Germinal center (tissue), 1 donor: ENCODE measurements around the gene HIPK3.
"Not testable (repeated sequence)": the region's sequence is repeated elsewhere in the genome, so short reads cannot be mapped to it uniquely, and the experiment has no call there.

Source experiments
- DNase-seq: peaks from one replicate; pipeline ENCODE4 v3.0.0; 2012; ENCODE audit warnings: mixed read lengths, low spot score

The HIPK3 gene

GRCh38 chr11:33306821-33307220 is 49.6 kb downstream of the HIPK3 start:
- DNase-seq, result not testable (repeated sequence)

GRCh38 chr11:33307984-33308383 is 50.8 kb downstream of the HIPK3 start:
- DNase-seq, result no peak

DNA sequence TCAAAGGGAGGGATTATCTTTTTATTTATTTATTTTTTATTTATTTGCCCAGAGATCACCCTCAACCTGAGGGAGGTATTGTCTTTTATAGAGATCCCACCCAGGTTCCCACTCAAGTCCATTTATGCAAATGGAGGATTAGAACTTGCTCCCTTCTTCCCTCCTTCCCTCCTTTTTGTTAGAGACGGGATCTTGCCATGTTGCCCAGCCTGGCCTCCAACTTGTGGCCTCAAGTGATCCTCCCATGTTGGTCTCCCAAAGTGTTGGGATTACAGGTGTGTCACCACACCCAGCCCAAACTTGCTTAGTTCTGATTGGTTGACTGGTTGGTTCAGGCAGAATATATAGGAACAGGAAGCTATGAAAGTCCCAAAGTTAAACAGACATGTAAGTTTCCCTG is 51.9 kb downstream of the HIPK3 start:
- no peak for DNase-seq

GRCh38 chr11:33310720-33311500 is 53.7 kb downstream of the HIPK3 start:
- DNase-seq, result no peak

- DNase-seq, result no peak
These were observed 54.5 kb downstream of the HIPK3 start for GRCh38 chr11:33311680-33312079.

DNA sequence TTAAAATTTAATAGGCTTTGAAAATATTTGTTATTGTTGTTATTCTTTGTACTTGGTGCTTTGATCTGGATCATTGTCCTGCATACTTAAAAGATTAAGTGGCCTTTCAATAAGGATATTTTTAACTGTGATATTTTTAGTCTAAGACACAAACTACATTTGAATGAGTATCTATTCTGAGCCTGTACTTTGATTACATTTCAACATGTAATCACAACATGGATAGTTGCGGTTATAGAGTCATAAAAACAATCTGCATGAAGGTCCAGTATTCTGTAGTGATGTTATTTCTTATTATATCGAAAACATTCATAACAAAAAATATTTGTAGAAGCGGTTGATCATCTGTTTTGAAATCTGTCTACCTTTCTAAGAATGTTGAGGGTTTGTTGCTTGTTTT is 58.6 kb downstream of the HIPK3 start:
- no peak for DNase-seq

GRCh38 chr11:33317662-33318061 is 60.5 kb downstream of the HIPK3 start:
- no peak for DNase-seq

- no peak for DNase-seq
These were observed 63.0 kb downstream of the HIPK3 start for GRCh38 chr11:33320016-33320813.

- no peak for DNase-seq
These were observed 63.7 kb downstream of the HIPK3 start for GRCh38 chr11:33320814-33321330.

DNA sequence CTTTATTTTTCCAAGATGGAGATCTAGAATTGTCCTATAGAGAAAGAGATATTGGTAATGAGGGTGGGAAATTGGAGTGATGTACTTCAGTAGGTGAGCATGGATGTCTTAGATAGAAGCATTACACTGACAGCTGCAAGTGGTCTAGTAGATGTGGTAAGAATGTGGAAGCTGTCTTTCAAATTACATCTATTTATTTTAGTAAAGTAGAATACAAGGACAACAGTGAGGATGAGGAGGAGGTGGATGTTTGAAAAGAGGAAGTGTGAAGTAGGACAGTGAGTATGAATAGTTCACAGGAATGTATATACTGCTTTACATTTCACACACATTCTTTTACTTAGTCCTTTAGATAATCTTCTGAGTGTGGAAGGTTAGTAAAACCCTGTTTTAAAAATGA is 64.2 kb downstream of the HIPK3 start:
- no peak for DNase-seq

- no peak for DNase-seq
These were observed 66.2 kb downstream of the HIPK3 start for GRCh38 chr11:33323421-33323820.

GRCh38 chr11:33324302-33324985 is 67.3 kb downstream of the HIPK3 start:
- DNase-seq, result no peak

GRCh38 chr11:33325451-33325850 is 68.3 kb downstream of the HIPK3 start:
- DNase-seq, result no peak

DNA sequence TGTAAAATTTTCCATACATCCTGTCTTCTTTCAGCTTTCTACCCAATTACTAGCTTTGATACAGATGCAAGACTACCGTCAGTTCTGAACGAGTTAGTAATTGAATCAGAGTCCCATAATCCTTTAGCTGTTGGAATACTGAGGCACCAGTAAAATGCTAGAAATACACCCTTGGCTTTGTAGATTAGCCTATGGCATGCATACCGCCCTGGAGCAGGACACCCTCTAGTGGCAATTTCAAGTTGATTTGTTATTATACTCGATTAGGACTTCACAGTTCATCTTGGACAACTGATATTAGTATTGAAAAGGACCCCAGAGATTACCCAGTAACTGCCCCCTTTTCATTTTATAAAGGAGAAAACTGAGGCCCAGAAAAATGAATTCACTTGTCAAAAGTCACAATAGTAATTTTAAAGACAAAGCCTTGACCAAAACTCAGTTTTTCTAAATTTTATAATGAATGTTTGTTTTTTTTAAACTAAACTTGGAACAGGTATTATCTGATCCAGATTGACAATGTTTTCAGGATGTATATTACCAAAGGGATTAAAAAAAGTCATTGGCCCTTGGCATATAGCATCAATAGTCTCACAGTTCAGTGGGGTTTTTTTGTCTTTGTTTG is 72.6 kb downstream of the HIPK3 start:
- peak; percentile 31 for DNase-seq

DNA sequence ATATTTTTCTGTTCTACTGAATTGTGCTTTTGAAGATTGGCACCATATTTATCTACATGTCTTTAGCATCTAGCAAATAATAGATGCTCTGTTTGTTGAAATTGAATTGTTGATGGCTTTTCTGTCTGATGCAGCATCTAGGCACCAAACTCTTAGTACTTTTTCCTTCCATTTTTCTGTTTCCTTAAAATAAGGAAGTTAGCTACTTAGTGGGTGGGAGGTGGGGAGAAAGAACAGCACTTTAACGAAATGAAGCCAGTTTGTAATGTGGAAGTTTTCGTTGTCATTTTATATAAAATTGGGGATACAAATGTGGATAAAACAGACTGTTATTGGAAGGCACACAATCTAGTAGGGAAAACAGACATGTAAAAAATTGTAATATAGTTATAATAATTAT is 76.6 kb downstream of the HIPK3 start:
- no peak for DNase-seq

GRCh38 chr11:33334627-33335026 is 77.4 kb downstream of the HIPK3 start:
- DNase-seq, result no peak

DNA sequence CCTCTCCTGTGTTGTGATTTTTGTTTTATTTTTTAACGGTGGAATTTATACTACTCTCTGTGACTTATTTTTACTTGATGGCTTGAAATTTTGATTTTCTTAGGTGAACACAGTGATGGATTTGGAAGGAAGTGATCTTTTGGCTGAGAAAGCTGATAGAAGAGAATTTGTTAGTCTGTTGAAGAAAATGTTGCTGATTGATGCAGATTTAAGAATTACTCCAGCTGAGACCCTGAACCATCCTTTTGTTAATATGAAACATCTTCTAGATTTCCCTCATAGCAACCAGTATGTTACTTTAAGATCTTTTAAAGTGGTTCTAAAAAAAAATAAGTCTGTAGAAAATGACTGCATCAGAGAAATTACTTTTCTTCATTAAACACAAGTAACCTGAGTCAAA is 82.1 kb downstream of the HIPK3 start:
- no peak for DNase-seq

GRCh38 chr11:33344611-33345010 is 87.4 kb downstream of the HIPK3 start:
- DNase-seq, result no peak

DNA sequence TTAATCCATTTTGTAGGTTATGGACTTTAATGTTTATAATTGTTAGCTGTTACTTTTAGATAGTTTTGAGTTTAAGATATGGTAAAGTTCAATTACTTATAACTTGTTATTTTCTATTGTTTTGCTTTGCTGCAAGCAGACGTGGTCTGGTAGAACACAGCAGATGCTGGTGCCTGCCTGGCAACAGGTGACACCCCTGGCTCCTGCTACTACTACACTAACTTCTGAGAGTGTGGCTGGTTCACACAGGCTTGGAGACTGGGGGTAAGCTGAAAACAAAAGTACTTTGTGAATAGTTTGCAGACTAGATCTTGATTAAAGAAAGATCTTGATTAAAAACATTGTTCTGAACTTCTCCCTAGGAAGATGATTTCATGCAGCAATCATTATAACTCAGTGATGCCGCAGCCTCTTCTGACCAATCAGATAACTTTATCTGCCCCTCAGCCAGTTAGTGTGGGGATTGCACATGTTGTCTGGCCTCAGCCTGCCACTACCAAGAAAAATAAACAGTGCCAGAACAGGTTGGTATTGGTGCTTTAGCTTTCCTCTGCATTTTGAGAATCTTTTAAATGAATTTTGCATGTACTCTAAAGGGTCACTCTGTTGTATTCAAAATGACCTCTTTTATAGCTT is 90.4 kb downstream of the HIPK3 start:
- DNase-seq, result peak; percentile 30

- DNase-seq, result no peak
These were observed 93.1 kb downstream of the HIPK3 start for GRCh38 chr11:33350287-33350686.

GRCh38 chr11:33358150-33358831 is 101.1 kb downstream of the HIPK3 start:
- DNase-seq, result no peak
